ENCODE measurements around the gene EHMT1.

EHMT1 gene

DNA sequence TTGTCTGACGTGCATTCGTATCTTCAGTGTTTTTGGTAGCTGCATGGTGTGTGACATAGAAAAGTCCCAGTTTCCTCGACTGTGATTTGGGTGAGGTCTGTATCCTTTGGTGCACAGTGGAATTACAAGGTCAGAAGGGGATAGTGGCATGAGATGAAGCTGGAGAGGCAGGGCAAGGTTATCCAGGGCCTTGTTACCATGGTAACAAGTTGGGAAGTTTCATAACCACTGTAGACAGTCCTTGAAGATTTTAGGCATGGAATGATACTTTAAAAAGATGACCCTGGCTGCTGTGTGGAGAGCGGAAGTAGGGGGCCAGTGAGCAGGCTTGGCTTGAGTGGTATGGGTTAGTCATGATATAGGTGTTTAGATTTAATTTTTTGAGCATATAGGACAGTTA, 11.9 kb downstream of the EHMT1 start:
- H3K4me3 ChIP-seq (ENCODE audit: low read depth, low read length): no peak overlapping the region
- TF ChIP-seq CTCF (IDR thresholded peaks at IDR 0.05; ENCODE audit: low read depth, low read length): no peak

DNA sequence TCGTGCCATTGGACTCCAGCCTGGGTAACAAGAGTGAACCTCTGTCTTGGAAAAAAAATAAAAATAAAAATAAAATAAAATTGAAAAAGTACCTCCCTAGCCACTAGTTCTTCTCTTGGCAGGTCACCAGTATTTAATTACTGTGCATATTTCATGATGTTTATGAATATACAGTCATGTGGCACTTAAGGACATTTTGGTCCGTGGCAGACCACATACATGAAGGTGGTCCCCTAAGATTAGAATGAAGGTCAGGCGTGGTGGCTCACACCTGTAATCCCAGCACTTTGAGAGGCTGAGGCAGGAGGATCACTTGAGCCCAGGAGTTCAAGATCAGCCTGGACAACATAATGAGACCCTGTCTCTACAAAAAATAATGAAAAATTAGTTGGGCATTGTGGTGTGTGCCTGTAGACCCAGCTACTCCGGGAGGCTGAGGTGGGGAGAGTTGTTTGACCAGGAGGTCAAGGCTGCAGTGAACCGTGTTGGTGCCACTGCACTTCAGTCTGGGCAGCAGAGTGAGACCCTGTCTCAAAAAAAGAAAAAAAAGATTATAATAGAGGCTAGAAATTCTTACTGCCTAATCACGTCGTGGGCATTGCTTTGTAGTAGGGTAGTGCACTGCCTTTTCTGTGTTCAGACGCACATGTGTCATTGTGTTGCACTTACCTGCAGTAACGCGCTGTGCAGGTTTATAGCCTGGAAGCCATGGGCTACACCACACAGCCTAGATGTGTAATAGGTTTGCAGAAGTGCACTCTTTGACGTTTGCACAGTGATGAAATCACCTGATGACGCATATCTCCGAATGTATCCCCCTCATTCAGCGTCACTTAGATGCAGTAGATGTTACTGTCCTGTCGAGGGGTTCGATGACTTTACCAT, 12.8 kb downstream of the EHMT1 start:
- no peak for TF ChIP-seq CTCF (IDR thresholded peaks at IDR 0.05; ENCODE audit: low read depth, low read length)
- no peak overlapping the region for H3K4me3 ChIP-seq (ENCODE audit: low read depth, low read length)

DNA sequence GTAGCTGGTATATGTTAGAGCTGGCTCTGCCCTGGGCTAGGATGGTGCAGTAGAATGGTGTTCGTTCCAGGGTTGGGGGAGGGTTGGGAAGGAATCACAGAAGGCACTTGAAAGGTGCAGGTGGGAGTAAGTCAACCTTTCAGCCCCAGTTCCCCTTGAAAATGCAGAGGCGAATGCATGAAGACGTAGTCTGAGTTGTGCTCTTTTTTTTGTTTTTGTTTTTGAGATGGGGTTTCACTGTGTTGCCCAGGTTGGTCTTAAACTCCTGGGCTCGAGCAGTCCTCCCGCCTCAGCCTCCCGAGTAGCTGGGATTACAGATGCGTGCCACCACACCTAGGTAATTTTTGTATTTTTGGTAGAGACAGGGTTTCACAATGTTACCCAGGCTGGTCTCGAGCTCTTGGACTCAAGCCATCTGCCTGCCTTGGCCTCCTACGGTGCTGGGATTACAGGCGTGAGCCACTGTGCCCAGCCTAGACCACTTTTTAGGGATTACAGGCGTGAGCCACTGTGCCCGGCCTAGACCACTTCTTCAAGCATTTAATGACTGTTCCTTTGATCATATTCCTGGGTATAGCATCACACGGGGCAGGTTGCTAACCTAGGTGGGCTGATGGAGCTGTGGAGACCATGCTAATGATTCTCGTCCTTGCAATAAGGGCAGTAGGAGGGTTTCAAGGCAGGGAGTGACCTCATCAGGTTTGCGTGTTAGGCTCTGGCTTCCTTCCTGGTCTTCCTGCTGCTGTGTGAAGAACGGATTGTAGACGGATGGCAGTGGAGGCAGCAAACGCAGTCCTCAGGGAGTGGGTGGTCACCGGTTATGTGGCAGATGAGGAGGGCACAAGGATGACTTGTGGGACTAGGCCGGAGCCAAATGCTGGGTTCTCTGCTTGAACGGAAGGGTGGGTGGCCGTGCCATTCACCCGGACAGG, 13.7 kb downstream of the EHMT1 start:
- TF ChIP-seq CTCF (IDR thresholded peaks at IDR 0.05; ENCODE audit: low read depth, low read length): no peak

GRCh38 chr9:137634016-137634415, 15.2 kb downstream of the EHMT1 start:
- H3K4me3 ChIP-seq (ENCODE audit: low read depth, low read length): no peak overlapping the region
- TF ChIP-seq CTCF (IDR thresholded peaks at IDR 0.05; ENCODE audit: low read depth, low read length): no peak

More for the DNA sequence above, 13.7 kb downstream of the EHMT1 start:
- no peak overlapping the region for H3K4me3 ChIP-seq (ENCODE audit: low read depth, low read length)

DNA sequence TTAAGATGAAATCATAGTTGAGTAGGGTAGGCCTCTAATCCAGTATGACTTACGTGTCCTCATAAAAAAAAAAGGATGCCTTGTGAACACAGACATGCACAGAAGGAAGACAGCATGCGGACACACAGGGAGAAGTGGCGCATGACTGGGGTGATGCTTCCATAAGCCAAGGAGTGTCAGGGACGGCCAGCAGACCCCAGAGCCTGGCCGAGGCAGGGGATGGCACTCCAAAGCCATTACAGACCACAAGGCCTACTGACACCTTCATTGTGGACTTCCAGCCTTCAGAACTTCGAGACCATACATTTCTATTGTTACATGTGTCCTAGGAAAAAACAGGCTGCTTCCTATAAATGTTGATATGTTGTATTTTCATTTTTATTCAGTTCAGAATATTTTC, 19.9 kb downstream of the EHMT1 start:
- no peak overlapping the region for H3K4me3 ChIP-seq (ENCODE audit: low read depth, low read length)
- no peak for TF ChIP-seq CTCF (IDR thresholded peaks at IDR 0.05; ENCODE audit: low read depth, low read length)

DNA sequence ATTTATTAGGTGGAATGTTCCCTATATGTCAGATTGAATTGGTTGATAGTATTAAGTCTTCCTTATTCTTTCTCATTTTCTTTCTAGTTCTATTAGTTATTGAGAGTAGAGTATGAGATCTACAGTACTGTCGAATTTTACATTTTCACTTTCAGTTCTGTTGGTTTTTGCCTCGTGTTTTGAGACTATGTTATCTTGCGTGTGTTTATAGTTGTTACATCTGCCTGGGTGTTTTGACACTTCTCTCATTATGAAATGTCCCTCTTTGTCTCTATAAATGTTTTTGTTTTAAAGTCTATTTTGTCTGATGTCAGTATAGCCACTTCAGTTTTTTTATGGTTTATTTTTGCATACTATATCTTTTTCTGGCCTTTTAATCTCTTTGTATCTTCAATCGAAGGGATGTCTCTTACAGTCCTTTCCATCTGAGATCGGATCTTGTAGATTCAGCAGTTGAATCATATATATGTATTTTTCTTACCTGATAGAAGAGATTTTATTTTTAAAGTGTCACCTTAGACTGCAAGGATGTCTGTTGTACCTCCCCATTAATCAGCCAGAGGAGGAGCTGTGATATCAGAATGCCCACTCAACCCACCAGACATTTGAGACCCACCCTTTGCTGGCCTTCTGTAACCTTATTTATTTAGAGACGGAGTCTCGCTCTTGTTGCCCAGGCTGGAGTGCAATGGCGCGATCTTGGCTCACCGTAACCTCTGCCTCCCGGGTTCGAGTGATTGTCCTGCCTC, 20.7 kb downstream of the EHMT1 start:
- TF ChIP-seq CTCF (IDR thresholded peaks at IDR 0.05; ENCODE audit: low read depth, low read length): no peak
- H3K4me3 ChIP-seq (ENCODE audit: low read depth, low read length): peak overlapping the region; percentile 25
